ENCODE data around the gene TCHH.
"Not testable (repeated sequence)": the region's sequence is repeated elsewhere in the genome, so short reads cannot be mapped to it uniquely, and the experiment has no call there.

Gene TCHH

GRCh38 chr1:152115344-152115743, at the start of gene TCHH:
TSS of gene TCHH (minus strand) at chr1:152115444. CDS start at chr1:152114080, 1,364 bp downstream.
- no peak for DNase-seq (ENCODE audit: low read depth in 2 of 2, low spot score in 1 of 2)

GRCh38 chr1:152164517-152165136, 49.4 kb upstream of the TCHH start:
- no peak for DNase-seq (ENCODE audit: low read depth in 2 of 2, low spot score in 1 of 2)

GRCh38 chr1:152162792-152163463, 47.7 kb upstream of the TCHH start:
- no peak for DNase-seq (ENCODE audit: low read depth in 2 of 2, low spot score in 1 of 2)

GRCh38 chr1:152160576-152160975, 45.3 kb upstream of the TCHH start:
- DNase-seq (ENCODE audit: low read depth in 2 of 2, low spot score in 1 of 2): no peak

- DNase-seq (ENCODE audit: low read depth in 2 of 2, low spot score in 1 of 2): no peak
Observed at GRCh38 chr1:152159144-152159543, 43.9 kb upstream of the TCHH start, which contains the start of gene RPTN. TSS of gene RPTN (minus strand) at chr1:152159228. CDS start at chr1:152157889, 1,339 bp downstream.

GRCh38 chr1:152153996-152154395, 38.8 kb upstream of the TCHH start:
- DNase-seq (ENCODE audit: low read depth in 2 of 2, low spot score in 1 of 2): no peak

GRCh38 chr1:152151646-152152045, 36.4 kb upstream of the TCHH start:
- no peak for DNase-seq (ENCODE audit: low read depth in 2 of 2, low spot score in 1 of 2)

GRCh38 chr1:152148981-152149380, 33.7 kb upstream of the TCHH start:
- DNase-seq (ENCODE audit: low read depth in 2 of 2, low spot score in 1 of 2): no peak

GRCh38 chr1:152148051-152148450, 32.8 kb upstream of the TCHH start:
- no peak for DNase-seq (ENCODE audit: low read depth in 2 of 2, low spot score in 1 of 2)

GRCh38 chr1:152145769-152146168, 30.5 kb upstream of the TCHH start:
- no peak for DNase-seq (ENCODE audit: low read depth in 2 of 2, low spot score in 1 of 2)

- DNase-seq (ENCODE audit: low read depth in 2 of 2, low spot score in 1 of 2): not testable (repeated sequence)
Observed at GRCh38 chr1:152144674-152145183, 29.5 kb upstream of the TCHH start.

GRCh38 chr1:152143150-152143887, 28.1 kb upstream of the TCHH start:
- DNase-seq (ENCODE audit: low read depth in 2 of 2, low spot score in 1 of 2): no peak

- no peak for DNase-seq (ENCODE audit: low read depth in 2 of 2, low spot score in 1 of 2)
Observed at GRCh38 chr1:152141971-152142584, 26.8 kb upstream of the TCHH start.

GRCh38 chr1:152137215-152137614, 22.0 kb upstream of the TCHH start:
- no peak for DNase-seq (ENCODE audit: low read depth in 2 of 2, low spot score in 1 of 2)

- no peak for DNase-seq (ENCODE audit: low read depth in 2 of 2, low spot score in 1 of 2)
Observed at GRCh38 chr1:152130186-152130585, 14.9 kb upstream of the TCHH start.

- no peak for DNase-seq (ENCODE audit: low read depth in 2 of 2, low spot score in 1 of 2)
Observed at GRCh38 chr1:152127673-152128072, 12.4 kb upstream of the TCHH start.

GRCh38 chr1:152125834-152126443, 10.7 kb upstream of the TCHH start:
- no peak for DNase-seq (ENCODE audit: low read depth in 2 of 2, low spot score in 1 of 2)

- no peak for DNase-seq (ENCODE audit: low read depth in 2 of 2, low spot score in 1 of 2)
Observed at GRCh38 chr1:152118915-152119314, 3.7 kb upstream of the TCHH start.

GRCh38 chr1:152112885-152113432, 2.3 kb downstream of the TCHH start:
- no peak for DNase-seq (ENCODE audit: low read depth in 2 of 2, low spot score in 1 of 2)

- no peak for DNase-seq (ENCODE audit: low read depth in 2 of 2, low spot score in 1 of 2)
Observed at GRCh38 chr1:152112101-152112884, 3.0 kb downstream of the TCHH start.
